GM21576 (cell line): ENCODE measurements around the gene KCNJ16.

Experiments
- ATAC-seq: cut with Tn5 transposase; IDR thresholded peaks from one replicate; pipeline ENCODE4 v1.9.1; 2021; ENCODE audit warnings: mild to moderate bottlenecking, moderate library complexity; ENCODE audit not compliant: unreplicated experiment

The KCNJ16 gene

GRCh38 chr17:70095455-70095854, 20.4 kb downstream of the KCNJ16 start:
- no peak for ATAC-seq

GRCh38 chr17:70096861-70097260, 21.8 kb downstream of the KCNJ16 start:
- no peak for ATAC-seq

GRCh38 chr17:70098030-70098429, 23.0 kb downstream of the KCNJ16 start:
- ATAC-seq, result no peak

- no peak for ATAC-seq
These were observed 24.3 kb downstream of the KCNJ16 start for GRCh38 chr17:70099294-70099693.

GRCh38 chr17:70099884-70100283, 24.9 kb downstream of the KCNJ16 start:
- no peak for ATAC-seq

- ATAC-seq, result no peak
These were observed 26.0 kb downstream of the KCNJ16 start for GRCh38 chr17:70100983-70101382.

GRCh38 chr17:70102531-70102930, 27.5 kb downstream of the KCNJ16 start:
- no peak for ATAC-seq

GRCh38 chr17:70104791-70105523, 29.9 kb downstream of the KCNJ16 start:
- no peak for ATAC-seq

- no peak for ATAC-seq
These were observed 30.6 kb downstream of the KCNJ16 start for GRCh38 chr17:70105641-70106040.

GRCh38 chr17:70106551-70106950, 31.5 kb downstream of the KCNJ16 start:
- no peak for ATAC-seq

- ATAC-seq, result no peak
These were observed 32.4 kb downstream of the KCNJ16 start for GRCh38 chr17:70107441-70107840.

GRCh38 chr17:70107904-70108565, 33.0 kb downstream of the KCNJ16 start:
- ATAC-seq, result no peak

GRCh38 chr17:70109497-70109896, 34.5 kb downstream of the KCNJ16 start:
- no peak for ATAC-seq

GRCh38 chr17:70110443-70110880, 35.4 kb downstream of the KCNJ16 start:
- no peak for ATAC-seq

GRCh38 chr17:70111201-70111600, 36.2 kb downstream of the KCNJ16 start:
- no peak for ATAC-seq

- ATAC-seq, result no peak
These were observed 39.4 kb downstream of the KCNJ16 start for GRCh38 chr17:70114405-70114804.

- ATAC-seq, result no peak
These were observed 40.1 kb downstream of the KCNJ16 start for GRCh38 chr17:70115126-70115525.

GRCh38 chr17:70116919-70117318, 41.9 kb downstream of the KCNJ16 start:
- no peak for ATAC-seq

- ATAC-seq, result no peak
These were observed 44.5 kb downstream of the KCNJ16 start for GRCh38 chr17:70119545-70119944.

- ATAC-seq, result no peak
These were observed 45.0 kb downstream of the KCNJ16 start for GRCh38 chr17:70119983-70120382.

GRCh38 chr17:70120425-70120824, 45.4 kb downstream of the KCNJ16 start:
- no peak for ATAC-seq

GRCh38 chr17:70121126-70121525, 46.1 kb downstream of the KCNJ16 start:
- ATAC-seq, result no peak
